DOHH2 (cell line): Measurements from ENCODE around the gene S100A10.

Experiments
- H3F3A ChIP-seq: fragments of 200-600 bp; sonication (generic), shearing (Covaris generic); 2 replicates; pipeline ENCODE4 v1.6.0; 2016; ENCODE audit warnings: antibody characterized with exemption, mild to moderate bottlenecking; ENCODE audit not compliant: control insufficient read depth, insufficient read depth
- H3K27ac ChIP-seq: fragments of 200-600 bp; sonication (generic); 2 replicates; pipeline ENCODE4 v1.5.1; 2014; ENCODE audit warnings: low read depth, mild to moderate bottlenecking, low read length, moderate library complexity
- H3K27me3 ChIP-seq: fragments of 200-600 bp; sonication (generic); 2 replicates; pipeline ENCODE4 v1.6.1; 2014; ENCODE audit warnings: mild to moderate bottlenecking, low read length, mixed read lengths; ENCODE audit not compliant: control insufficient read depth
- H3K36me3 ChIP-seq: fragments of 200-600 bp; sonication (generic); 2 replicates; pipeline ENCODE4 v1.6.1; 2014; ENCODE audit warnings: mild to moderate bottlenecking, low read length, moderate library complexity, mixed read lengths; ENCODE audit not compliant: control insufficient read depth
- H3K4me1 ChIP-seq: fragments of 200-600 bp; sonication (generic); 2 replicates; pipeline ENCODE4 v1.6.1; 2014; ENCODE audit warnings: mild to moderate bottlenecking, low read length, mixed read lengths; ENCODE audit not compliant: control insufficient read depth
- H3K4me2 ChIP-seq: fragments of 200-600 bp; sonication (generic); 2 replicates; pipeline ENCODE4 v1.6.0; 2014; ENCODE audit warnings: mild to moderate bottlenecking, low read length, moderate library complexity
- H3K4me3 ChIP-seq: fragments of 200-600 bp; sonication (generic); 2 replicates; pipeline ENCODE4 v1.5.1; 2014; ENCODE audit warnings: mild to moderate bottlenecking, low read length, mixed read lengths
- H3K79me2 ChIP-seq: fragments of 200-600 bp; sonication (generic); 2 replicates; pipeline ENCODE4 v1.6.1; 2014; ENCODE audit warnings: mild to moderate bottlenecking, low read length, mixed read lengths; ENCODE audit not compliant: control insufficient read depth
- H3K9me2 ChIP-seq: fragments of 200-600 bp; sonication (generic); replicated peaks from 2 replicates; pipeline ENCODE4 v1.6.1; 2014; ENCODE audit warnings: mild to moderate bottlenecking, low read length, mixed read lengths; ENCODE audit not compliant: control insufficient read depth
- H3K9me3 ChIP-seq: fragments of 200-600 bp; sonication (generic); 2 replicates; pipeline ENCODE4 v1.6.1; 2014; ENCODE audit warnings: antibody characterized with exemption, low read length, mixed read lengths; ENCODE audit not compliant: control insufficient read depth, insufficient read depth
- H4K20me1 ChIP-seq: fragments of 200-600 bp; sonication (generic); 2 replicates; pipeline ENCODE4 v1.6.0; 2014; ENCODE audit warnings: low read depth, mild to moderate bottlenecking, antibody characterized with exemption, low read length, moderate library complexity; ENCODE audit not compliant: control insufficient read depth, insufficient read depth
- EZH2phosphoT487 ChIP-seq: fragments of 200-600 bp; sonication (generic); IDR thresholded peaks from 2 replicates; pipeline ENCODE4 v1.6.1; 2017; ENCODE audit warnings: borderline replicate concordance, mild to moderate bottlenecking, antibody characterized with exemption, low read length, moderate library complexity, mixed read lengths
- TF ChIP-seq, protein P1 (sequence below): fragments of 200-600 bp; sonication (generic); IDR thresholded peaks from one replicate; pipeline ENCODE4 v1.5.1; 2014; ENCODE audit warnings: antibody characterized with exemption, mild to moderate bottlenecking, low read depth, low read length; ENCODE audit not compliant: poor library complexity, severe bottlenecking

Gene S100A10

DNA sequence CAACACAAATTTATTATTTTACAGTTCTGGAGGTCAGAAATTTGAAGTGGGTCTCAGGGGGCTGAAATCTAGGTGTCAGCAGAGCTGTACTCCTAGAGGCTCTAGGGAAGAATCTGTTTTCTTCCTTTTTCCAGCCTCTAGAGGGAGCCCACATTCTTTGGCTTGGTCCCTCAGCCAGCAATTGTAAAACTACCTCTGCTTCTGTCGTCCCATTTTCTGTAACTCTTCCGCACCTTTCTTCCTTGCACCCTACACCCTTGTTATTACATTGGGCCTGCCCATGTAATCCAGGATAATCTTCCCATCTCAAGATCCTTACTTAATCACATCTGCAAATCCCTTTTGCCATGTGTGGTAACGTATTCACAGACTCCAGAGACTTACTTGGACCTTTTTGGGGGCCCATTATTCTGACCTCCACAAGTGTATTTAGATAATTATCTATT lies 59.6 kb downstream of the S100A10 start:
- no peaks in the 10 kb centered on the region for H3K9me2 ChIP-seq
- no peaks in the 10 kb centered on the region for H3K27me3 ChIP-seq

More for the DNA sequence above, 59.6 kb downstream of the S100A10 start:
- no peak for TF ChIP-seq EZH2phosphoT487
- TF ChIP-seq, protein P1, sequence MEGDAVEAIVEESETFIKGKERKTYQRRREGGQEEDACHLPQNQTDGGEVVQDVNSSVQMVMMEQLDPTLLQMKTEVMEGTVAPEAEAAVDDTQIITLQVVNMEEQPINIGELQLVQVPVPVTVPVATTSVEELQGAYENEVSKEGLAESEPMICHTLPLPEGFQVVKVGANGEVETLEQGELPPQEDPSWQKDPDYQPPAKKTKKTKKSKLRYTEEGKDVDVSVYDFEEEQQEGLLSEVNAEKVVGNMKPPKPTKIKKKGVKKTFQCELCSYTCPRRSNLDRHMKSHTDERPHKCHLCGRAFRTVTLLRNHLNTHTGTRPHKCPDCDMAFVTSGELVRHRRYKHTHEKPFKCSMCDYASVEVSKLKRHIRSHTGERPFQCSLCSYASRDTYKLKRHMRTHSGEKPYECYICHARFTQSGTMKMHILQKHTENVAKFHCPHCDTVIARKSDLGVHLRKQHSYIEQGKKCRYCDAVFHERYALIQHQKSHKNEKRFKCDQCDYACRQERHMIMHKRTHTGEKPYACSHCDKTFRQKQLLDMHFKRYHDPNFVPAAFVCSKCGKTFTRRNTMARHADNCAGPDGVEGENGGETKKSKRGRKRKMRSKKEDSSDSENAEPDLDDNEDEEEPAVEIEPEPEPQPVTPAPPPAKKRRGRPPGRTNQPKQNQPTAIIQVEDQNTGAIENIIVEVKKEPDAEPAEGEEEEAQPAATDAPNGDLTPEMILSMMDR = peak; percentile 85
- no peaks in the 10 kb centered on the region for H3K36me3 ChIP-seq
- peaks cover 52% of the 10 kb centered on the region for H3K4me1 ChIP-seq
- 0 out of 2 replicates have a peak, but pooled peaks cover 4% of the 10 kb centered on the region for H3K9me3 ChIP-seq
- no peak overlapping the region for H3K27ac ChIP-seq
- no peak overlapping the region for H3K4me3 ChIP-seq
- H3K79me2 ChIP-seq = no peaks in the 10 kb centered on the region
- no peaks in the 10 kb centered on the region for H4K20me1 ChIP-seq
- H3F3A ChIP-seq = peaks cover 6% of the 10 kb centered on the region; the same call in 1 of the 2 replicates
- 0 out of 2 replicates have a peak overlapping the region, but pooled peaks have one; percentile 23 for H3K4me2 ChIP-seq
